Measurements from ENCODE around the gene HSPBP1.

The HSPBP1 gene

DNA sequence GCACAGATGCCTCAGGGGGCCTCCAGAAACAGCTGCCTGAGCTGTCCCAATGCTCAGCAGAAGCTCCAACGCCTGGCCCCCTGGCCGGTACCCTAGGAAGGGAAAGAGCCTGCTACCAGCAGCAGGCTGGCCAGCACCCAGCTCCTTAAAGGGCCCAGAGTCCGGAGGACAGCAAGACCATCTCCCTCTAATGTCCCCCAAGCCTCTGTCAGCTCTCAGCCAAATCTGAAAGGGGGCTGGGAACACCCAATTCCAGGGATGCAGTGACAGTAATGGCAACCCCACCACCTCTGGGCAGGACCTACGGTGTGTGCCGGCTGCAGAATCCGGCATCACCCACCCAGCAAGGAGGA is 25.3 kb downstream of the HSPBP1 start:
- DNase-seq (ENCODE audit: low read depth): no peak

DNA sequence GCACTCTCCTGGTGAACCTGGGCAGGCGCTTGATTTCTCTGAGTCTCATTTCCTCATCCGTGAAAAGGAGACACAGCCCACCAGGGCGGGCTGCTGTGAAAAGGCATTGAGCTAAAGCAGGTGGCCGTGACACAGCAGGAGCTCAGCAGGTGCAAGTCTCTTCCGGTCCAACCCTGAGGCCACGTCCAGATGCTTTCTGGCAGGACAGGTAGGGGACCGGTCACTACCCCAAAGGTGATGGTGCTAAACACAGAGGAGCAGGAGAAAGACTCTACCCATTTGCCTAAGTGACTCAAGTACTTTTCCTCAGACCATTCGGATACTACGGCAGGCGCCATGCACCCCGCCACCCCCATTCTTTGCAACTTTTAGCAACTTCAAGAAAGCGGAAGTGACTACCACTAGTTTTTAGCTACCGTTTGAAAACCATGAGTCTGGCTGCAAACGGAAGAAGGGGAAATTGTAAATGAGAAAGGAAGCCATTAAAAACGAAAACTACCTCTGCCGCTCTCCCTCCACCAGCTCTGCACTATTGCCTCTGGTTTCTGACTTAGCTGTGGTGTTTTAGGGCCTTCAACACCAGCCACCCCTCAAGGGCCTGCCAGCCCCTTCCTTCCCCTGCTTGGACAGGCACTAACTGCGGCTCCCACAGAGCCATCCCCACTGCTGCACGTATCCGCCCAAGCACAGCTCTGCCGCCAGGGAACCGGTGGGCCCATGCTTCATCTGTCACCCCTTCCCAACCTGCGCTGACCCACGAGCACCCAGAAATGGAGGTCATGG is 25.9 kb downstream of the HSPBP1 start:
- DNase-seq (ENCODE audit: low read depth): peak; percentile 33

DNA sequence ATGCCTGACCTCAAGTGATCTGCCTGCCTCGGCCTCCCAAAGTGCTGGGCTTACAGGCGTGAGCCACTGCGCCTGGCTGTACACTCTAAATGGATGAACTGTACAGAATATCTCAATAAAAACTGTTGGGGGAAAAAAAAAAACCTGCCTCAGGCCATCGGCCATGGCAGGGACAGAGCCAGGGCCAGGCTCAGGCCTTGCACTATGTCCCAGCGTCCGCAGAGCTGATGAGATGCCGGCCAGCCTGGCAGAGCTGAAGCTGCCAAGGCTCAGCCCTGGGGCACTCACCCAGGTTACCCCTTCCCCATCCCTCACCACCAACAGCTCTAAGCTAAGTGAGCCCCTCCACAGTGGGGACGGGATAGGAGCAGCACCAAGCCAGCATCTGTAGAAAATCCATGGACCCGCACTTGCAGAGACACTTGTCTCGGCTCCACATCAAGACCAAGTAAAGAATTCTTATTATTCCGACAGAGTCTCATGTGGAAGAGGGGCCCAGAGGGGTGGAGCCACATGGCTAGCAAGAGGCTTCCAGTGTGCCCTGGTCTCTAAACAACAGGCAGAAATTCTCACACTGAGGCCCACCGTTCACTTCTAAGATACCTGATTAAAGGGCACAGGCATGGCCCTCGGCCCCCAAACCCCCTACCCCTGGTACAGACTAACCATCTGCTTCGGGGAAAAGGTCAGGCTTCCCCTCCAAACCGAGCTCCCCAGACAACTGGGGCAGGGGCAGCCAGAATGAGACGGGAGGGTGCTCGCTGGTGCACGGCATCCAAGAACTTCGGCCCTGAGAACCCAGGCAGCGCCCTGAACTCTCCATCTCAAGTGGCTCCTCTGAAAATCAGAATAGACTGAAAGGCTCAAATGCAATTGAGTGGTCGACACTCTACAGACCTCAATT is 26.9 kb downstream of the HSPBP1 start:
- DNase-seq (ENCODE audit: low read depth): no peak

DNA sequence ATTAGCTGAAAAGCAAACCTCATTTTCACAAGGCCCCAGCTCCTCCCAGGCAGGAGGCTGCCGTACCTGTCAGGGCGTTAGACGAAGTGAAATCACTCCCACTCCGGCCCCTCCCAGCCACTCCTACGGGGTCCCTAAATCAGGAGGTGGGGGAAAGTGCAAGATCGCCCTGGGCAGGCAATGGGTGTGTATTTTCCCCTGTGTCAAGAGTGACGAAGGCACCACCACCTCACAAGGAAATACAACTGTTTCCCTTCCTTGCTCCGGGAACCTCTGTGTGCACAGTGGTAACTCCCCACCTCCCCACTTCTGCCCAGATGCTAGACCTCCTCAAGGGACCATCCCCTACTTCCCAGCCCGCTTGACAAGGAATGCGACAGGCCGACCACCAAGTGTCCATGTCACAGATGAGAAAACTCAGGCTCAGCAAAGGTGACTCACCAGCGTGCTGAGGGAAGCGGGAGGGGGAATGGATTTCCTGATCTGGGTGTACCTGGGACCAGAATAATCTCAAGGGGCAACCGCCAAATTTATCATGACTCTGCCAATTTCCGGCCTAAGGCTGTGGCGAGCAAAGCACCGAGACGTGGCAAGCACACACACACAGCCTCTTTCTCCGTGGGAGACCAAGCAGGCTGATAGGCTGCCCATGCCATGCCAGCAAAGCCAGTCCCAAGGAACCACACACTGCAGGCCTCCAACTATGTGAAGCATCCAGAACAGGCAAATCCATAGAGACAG is 28.4 kb downstream of the HSPBP1 start:
- peak; percentile 32 for DNase-seq (ENCODE audit: low read depth)

DNA sequence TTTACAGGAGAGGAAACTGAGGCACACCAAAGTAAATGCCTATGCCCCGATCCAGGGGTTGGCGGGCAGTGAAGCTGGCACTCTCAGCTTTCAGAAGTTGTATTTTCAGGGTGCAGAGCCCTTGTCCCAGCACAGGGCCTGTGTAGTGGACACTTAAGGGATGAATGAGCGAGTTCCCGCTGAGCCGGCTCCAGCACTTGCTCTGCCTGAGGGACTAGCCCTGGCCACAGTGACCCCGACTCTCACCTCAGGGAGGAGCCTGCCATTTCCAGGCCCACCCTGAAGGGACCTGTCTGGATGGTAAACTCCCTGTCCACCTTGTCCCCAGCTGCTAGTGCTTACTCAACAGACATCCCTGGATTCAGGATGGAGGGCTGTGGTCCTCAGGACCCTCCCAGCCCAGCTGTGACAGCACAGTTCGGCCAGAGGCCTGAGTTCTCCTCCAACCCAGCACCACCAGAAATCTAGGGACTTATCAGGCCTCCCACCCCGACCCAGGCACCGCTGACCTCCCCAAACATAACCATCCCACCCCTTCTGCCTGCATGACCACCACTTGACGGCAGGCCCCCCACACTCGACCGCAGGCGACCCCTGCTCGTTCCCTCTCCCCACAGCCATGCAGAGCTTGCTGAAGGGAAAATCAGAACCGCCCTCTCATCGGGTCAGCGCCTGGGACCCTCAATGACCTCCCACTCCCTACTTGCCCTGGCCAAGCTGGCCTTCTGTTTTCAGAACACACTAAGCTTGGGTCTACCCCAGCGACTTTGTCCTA is 29.5 kb downstream of the HSPBP1 start:
- no peak for DNase-seq (ENCODE audit: low read depth)

DNA sequence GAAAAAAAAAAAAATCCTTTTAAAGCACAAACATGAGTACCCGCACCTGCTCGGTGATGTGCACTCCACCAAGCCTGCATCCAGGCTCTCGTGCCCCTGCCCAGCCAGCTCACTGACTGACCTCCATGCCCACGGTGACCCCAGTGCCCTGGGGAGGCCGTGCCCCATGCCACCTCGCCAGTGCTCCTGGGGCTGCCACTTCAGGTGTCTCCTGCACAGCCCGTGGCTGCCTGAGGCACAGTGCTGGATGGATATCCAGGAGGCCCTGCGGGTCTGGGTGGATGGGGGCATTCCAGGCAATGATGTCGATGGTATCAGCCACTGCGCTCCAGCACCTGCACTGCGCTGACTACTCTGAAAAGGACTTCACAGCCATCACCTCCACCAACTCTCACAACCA is 30.1 kb downstream of the HSPBP1 start:
- no peak for DNase-seq (ENCODE audit: low read depth)

DNA sequence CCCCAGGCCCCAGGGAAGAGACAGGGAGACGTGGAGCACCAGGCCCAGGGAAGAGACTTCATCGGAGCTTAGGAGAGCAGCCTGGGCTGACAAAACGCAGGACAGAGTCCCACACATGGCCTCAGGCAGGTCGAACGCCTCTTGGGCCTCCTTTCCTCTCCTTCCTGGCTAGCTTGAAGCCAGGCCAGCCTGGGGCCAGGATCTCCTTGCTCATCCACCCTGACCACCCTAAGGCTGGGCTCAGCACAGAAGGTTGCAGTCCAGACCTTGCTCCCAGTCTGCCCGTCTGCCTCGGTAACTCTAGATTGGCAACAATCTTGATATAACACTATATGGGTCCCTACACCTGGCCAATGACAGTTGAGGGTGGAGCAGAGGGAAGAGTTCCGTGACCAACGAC is 31.2 kb downstream of the HSPBP1 start:
- no peak for DNase-seq (ENCODE audit: low read depth)

DNA sequence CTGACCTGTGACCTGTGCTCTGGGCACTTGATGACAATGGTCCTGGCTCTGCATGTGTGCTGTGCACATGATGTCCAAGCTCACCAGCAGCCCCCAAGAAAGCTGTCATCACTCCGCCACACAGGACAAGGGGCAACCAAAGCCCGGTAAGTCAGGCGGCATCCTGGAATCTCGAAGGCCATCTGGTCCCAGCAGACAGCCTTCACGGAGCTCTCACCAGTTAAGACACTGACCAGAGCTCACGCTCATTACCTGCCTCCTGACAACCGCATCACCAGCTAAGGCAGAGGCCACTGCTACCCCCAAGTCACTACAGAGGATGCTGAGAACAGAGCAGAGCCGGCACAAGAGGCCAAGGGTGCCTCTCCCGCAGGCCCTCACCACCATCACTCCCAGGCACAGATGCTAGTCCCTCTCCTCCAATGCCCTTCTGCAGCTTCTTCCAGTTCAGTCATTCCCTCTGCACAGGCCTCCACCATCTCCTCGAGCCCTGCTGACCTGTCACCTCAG is 31.7 kb downstream of the HSPBP1 start:
- no peak for DNase-seq (ENCODE audit: low read depth)

DNA sequence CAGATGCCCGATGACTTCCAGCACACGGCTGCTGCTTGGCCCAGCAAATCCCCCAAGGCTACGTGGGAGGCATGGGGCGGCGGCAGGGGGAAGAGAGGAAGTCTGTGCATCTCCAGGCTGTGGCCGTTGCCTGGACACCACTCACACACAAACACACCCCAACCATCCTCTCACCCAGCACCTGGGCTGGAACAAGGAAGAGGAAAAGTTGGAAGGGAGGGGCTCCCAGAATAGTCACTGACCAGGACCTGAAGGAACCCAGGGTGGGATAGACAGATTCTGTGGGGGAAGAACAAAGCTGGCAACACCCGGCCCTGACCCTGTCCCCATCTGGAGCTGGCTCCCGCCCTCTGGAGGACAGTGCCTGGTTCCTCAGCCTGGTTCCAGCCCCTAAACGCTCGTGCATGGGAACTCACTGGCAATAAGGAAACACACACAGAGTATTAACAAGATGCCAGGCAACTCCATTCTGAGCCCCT is 32.2 kb downstream of the HSPBP1 start:
- DNase-seq (ENCODE audit: low read depth): no peak

DNA sequence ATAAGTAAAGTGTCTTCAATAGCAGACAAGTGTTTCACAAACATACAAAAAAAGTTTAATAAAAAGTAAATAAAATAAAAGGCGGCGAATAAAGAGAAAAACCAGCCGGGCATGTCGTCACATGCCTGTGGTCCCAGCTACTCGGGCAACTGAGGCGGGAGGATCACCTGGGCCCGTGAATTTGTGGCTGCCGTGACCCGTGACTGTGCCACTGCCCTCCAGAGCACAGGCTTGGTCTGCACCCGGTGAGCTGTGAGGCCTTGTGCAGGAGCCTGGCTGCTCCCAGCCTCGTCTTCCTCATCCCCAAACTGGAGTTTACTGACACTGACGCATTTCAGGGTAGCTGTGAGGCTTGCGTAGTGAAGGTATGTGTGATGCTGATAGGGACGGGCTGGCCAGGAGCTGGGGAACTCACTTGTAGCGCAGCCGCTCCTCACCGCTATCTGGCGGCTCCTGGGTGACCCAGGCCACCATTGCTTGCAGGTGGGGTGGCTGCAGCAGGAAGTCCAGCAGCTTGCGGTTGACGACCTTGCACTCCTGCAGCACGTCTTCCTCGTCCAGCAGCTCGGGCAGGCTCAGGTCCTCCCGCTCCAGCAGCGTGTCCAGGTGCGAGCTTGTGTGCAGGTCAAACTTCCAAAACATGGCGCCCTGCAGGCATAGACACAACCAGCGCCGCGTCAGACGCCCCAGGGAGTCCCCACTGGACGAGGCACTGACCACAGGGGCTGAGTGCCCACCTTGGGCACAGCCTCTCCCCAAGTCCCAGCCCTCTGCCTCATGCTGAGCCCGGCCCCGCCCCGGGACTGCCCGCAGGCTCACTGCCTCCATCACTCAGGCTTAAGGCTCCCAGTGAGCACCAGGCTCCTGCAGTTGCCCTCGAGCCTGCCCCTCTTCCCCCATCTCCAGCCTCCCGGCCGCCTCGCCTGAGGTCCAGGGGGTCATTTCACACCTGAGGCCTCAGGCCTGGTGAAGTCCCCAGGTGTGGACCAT is 33.2 kb downstream of the HSPBP1 start:
- DNase-seq (ENCODE audit: low read depth): no peak

DNA sequence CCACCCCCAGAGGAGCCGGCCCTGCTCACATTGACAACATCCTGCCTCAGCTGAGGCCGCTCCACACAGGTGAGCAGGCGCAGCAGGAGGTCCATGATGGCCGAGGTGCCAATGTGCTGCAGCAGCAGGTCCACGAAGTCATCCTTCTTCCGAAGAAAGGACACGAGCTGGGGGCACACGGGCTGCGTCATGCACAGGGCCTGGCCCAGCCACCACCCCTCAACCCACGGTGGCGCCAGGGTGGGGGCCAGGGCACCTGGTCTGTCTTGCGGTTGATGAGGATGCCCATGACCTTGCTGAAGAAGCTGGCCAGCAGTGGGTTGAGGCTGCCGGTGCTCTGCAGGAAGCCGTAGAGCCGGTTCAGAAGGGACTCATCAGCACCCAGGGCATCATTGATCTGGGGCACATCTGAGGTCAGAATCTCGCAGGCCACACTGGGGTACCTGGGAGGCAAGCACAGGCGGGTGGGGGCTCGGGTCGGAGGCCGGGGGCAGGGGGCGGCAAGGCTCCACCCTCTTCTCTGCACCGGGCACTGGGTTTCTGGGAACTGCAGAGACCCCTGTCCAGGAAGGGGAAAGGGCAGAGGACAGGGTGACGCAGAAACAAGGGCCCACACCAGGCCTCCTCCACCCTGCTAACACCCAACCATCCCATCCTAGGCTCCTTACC is 34.5 kb downstream of the HSPBP1 start:
- no peak for DNase-seq (ENCODE audit: low read depth)

DNA sequence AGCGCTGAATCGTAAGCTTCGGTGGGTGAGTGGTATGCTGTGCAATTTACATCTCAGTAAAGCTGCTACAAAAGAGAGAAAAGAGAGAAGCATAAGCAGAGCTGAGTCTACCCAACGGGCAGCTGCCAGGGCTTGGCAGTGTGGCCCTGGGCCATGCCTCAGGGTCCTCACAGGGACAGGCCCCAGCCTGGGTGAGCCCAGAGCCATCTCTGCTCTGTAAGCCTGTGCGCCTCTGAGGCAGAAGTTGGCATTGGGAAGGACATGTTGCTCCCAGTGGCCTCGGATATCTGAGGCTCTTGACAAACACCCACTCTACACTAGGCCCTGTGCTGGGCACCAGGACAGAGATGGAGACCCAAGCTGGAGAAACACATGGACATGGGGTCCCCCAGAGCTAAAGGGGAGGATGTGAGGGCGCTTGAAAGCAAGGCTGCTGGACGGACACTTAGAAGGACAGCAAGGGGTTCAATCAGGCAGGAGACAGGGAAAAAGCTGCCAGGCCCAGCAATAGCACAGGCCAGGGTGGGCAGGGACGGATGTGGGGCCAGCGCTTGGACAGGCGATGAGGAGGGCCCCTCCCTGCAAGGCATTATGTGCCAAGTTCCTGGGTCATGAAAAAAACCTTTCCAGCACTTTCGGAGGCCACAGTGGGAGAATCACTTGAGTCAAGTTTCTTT is 35.8 kb downstream of the HSPBP1 start:
- no peak for DNase-seq (ENCODE audit: low read depth)

DNA sequence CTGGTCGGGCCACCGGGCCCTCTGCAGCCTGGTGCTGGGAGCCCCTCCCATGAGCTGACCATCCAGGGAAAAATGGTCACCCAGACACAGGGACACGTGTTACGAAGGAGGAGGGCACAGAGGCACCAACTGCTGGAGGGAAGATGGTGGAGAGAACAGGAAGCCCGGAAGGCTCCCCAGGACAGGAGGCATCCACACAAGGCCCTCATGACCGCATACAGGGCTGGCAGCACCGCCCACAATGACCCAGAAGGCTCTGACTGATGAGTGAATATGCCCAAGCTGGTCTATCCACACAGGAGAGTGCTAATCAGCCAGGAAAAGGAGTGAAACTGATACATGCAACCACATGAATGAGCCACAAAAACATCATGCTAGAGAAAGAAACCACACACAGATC is 37.4 kb downstream of the HSPBP1 start:
- no peak for DNase-seq (ENCODE audit: low read depth)

DNA sequence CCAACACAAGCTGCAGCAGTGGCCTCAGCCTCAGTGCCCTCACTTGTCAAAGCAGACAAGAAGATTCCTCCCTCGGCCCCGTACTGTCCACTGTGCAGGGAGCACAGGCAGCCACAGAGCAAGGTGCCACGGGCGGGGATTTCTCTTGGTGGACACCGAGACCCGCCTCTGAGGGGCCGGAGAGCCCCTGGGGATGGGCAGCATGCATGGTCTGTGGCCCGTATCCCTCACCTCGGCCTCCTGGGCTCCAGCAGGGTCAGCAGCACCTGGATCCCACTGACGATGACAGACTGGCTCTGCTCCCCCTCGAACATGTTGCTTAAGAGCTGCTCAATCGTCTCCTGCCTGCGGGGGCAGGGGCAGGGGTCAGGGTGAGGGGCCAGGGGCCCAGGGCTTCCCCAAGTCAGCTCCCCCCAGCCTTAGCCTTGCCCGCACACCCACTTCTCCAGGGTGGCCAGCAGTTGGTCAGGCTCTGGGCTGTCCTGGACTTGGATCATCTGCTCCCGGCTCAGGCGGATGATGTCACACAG is 37.9 kb downstream of the HSPBP1 start:
- no peak for DNase-seq (ENCODE audit: low read depth)

DNA sequence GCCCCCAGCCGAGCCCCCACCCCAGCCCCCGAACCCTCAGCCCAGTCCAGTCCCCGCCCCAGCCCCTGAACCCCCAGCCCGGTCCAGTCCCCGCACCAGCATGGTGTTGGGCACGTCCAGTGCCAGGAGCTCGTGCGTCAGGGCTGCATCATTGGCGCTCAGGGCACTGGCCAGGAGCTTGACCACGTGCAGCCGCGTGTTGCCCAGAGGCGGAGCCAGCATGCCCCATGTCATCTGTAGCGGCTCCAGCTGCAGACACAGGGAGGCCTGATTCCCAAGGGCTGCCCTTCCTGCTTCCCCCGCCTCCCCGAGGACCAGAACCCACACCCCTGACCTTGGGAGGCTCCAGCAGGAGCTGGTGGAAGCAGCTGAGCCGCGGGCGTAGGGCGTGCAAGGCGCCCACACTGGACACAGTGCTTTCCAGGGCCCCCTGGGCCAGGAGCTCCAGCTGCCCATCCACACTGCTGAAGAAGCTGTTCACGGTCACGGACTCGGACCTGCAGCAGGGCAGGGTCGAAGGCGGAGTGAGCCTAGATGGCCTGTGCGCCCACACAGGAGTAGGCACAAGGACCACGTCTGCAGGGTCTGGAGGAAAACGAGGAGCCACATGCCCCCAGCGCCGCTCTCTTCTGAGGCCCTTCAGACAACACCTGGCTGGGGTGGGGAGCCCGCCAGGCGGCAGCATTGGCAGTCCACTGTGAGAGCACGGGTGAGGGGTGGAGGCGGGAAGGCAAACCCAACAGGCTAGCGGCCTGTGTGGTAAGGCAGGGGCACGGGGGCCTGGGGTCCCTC is 38.6 kb downstream of the HSPBP1 start:
- no peak for DNase-seq (ENCODE audit: low read depth)

DNA sequence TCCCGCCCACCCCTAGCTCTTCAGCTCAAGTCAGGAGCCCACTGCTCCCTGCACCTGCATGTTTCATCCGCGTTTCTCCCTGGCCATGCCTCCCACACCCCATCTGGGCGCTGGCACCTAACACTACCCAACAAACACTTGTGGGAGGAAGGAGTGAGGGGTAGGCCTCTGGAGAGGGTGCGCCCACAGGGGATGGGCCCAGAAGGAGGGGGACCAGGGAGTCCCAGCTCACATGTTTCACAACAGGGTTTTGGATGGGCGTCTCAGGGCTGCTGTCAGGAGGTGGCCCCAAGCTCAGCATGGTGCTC is 39.2 kb downstream of the HSPBP1 start:
- DNase-seq (ENCODE audit: low read depth): no peak

DNA sequence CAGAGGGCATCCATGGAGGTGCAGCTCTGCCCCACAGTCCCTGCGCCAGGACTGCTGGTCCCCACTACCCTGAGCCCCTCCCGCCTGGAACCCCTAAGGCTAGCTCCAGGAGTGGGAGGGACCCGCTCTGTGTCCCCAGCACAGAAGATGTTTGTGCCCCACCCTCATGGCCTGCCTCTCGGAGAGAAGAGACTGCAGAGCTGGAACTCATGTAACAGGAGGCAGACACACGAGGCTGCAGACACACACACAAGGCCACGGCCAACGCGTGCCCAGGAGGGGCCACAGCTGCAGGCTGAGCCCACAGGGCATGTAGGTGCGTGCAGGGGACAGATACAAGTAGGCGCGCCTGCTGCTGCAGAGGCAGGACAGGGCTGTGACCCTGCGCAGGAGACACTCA is 40.9 kb downstream of the HSPBP1 start:
- no peak for DNase-seq (ENCODE audit: low read depth)

DNA sequence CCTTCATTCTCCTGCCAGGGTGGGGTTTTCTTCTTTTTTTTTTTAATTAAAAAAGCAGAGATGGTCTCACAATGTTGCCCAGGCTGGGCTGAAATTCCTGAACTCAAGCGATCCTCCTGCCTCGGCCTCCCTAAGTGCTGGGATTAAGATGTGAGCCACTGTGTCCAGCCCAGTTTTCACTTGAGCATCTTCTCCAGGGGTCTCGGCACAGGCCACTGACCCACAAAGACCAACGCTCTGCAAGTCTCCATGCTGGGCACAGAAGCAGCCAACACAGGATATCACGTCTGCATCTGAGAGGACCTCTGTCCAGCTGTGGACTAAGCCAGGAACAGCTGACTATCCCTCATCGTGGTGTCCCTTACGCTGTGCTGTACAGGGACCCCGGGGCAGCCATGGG is 41.9 kb downstream of the HSPBP1 start:
- DNase-seq (ENCODE audit: low read depth): no peak
